ENCODE measurements around the gene HSPA6. TPM values are rescaled to one million over a fixed set of nuclear protein-coding genes. Genes with fewer than 3 reads are reported as not detected.
"Not testable (repeated sequence)": the region's sequence is repeated elsewhere in the genome, so short reads cannot be mapped to it uniquely, and the experiment has no call there.

HSPA6 gene
- total RNA-seq, 6 experiments from 2014 or later, result 0.10 to 0.45 (median 0.19) TPM

DNA sequence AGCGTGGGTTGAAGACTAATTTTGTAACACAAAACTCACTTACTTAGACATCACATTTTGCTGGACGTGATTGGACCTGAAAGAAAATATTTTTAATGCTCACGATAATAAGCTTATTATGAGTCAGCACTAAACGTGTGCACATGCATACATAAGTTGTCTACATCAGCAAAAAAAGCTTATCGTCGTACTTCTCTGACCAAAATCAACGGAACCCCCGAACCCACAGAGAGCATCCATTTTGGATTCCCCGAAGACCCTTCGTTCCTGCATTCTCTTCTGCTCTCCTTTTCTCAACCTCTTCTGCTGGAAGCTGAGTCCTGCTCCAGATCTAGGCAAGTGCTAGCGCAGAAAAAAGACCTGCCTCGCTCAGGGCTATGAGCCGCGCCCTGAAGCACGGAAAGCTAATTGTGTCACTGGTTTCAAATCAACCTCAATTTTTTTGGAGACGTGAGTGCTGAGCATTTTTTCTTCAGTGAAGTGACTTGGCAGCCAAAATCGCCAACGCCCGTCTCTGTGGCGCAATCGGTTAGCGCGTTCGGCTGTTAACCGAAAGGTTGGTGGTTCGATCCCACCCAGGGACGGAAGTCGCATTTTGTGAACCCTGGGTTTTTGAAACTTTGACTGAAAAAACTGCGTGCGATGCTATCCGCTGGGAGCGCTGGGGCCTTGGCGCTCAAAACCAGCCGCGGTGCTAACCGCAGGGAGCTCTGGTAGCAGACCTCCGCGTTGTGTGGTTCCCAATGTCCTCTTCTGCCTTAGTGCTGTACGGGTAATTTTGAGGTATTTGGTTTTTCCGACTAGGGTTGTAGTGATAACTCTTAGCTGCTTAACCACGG lies 15.6 kb downstream of the HSPA6 start:
- Mint-ChIP-seq H3K27ac (peak overlapping the region; percentile 89), H3K27me3 (ENCODE audit: insufficient read depth) (peaks cover 11% of the 10 kb centered on the region), H3K4me3 (peak overlapping the region; percentile 96)
- not testable (repeated sequence) for H3K4me1 Mint-ChIP-seq (ENCODE audit: low read depth); H3K36me3 Mint-ChIP-seq (ENCODE audit: low read depth); H3K9me3 Mint-ChIP-seq
- DNase-seq, result peak; percentile 83

DNA sequence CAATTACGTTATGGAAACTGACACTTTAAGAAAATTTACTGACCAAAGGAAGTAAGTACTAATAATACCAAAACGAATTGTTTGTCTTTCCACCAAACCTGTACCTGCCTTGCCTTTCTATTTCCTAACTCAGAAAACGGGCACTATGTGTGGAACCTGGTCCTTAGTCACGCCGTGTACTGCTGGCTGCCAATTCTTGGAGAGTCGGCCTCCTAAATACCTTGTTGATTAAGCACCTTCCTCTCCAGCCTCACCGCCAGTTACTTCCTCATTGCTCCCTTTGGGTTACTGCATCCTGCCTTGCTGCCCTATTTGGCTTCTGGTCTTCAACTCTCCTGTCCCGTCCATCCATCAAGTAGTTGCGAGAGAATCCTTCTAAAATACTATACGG lies 16.2 kb downstream of the HSPA6 start:
- not testable (repeated sequence) for DNase-seq; H3K27ac Mint-ChIP-seq; H3K9me3 Mint-ChIP-seq; H3K4me1 Mint-ChIP-seq (ENCODE audit: low read depth); H3K36me3 Mint-ChIP-seq (ENCODE audit: low read depth)
- H3K27me3 Mint-ChIP-seq (ENCODE audit: insufficient read depth), result peaks cover 14% of the 10 kb centered on the region
- peak overlapping the region; percentile 96 for H3K4me3 Mint-ChIP-seq

DNA sequence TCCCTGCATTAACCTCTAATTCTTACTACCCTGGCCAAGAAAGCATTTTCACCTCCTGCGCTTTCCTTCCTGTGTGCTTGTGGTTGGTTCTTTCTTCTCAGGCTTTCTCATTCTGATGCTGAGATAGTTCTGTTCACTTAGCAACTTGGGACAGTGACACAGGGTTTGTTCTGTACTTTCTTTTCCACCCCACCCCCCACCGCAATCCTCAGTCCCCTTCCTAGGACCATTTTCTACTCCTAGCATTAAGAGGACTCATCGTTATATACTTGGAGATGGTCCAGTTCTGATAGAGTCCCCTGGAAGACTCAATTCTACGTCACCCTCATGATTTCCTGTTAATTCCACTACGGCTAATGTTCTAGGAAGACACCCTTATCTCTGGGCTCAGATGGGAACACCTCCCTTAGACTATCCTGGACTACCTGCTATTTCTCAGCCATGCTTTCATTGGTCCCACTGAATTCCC lies 17.8 kb downstream of the HSPA6 start:
- not testable (repeated sequence) for H3K36me3 Mint-ChIP-seq (ENCODE audit: low read depth); DNase-seq; H3K4me3 Mint-ChIP-seq; H3K4me1 Mint-ChIP-seq (ENCODE audit: low read depth); H3K9me3 Mint-ChIP-seq; H3K27ac Mint-ChIP-seq
- peaks cover 16% of the 10 kb centered on the region for H3K27me3 Mint-ChIP-seq (ENCODE audit: insufficient read depth)

DNA sequence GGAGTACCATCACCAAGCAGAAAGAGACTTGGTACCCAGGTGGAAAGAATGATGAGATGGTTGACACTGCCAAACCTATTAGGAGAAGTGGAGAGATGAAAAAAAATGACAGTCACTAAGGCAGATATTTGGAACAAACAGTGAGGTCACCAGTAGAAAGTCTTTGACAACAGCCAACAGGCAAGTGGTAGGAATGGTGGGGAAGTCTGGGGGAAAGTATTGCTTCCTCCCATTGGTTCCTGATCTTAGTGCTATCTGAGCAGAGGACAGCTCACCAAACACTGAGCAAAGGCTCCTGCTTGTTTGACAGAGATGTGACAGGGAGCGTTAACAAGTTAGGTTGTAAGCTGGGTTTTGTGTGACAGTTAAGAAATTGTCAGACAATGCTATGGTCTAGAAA lies 18.8 kb downstream of the HSPA6 start:
- H3K4me1 Mint-ChIP-seq (ENCODE audit: low read depth); H3K36me3 Mint-ChIP-seq (ENCODE audit: low read depth); DNase-seq; H3K9me3 Mint-ChIP-seq; H3K4me3 Mint-ChIP-seq; H3K27ac Mint-ChIP-seq: not testable (repeated sequence)
- peaks cover 13% of the 10 kb centered on the region for H3K27me3 Mint-ChIP-seq (ENCODE audit: insufficient read depth)

DNA sequence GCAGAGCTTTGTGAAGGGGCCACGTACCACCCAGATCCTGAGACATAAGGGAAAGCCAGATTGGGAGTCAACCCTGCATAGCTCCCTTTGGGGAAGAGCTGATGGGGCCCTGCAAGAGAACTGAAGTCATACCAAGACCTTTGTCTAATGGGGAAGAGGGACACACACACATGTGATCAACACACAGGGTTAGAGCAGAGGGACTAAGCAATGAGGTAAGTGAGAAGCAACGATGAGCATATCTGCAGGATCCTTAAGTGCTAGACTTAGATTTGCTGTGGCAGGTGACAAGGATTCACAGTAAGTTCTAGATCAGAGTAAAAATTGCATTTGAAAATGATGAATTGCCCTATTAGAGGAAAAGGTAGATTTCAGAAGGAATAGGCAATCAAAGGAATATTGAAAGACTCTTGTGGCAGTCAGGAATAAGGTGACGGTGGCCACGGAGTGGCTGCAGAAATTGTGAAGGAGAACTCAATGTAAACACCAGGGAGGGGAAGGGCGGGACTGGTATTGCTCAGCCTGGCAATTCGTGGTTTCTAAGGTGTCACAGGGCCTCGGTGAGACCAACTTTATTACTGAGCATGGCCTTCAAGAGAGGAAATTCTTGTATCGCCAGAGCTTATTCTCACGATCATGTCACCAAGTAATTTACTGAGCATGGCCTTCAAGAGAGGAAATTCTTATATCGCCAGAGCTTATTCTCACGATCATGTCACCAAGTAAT lies 20.8 kb downstream of the HSPA6 start:
- H3K36me3 Mint-ChIP-seq (ENCODE audit: low read depth); H3K9me3 Mint-ChIP-seq; H3K4me1 Mint-ChIP-seq (ENCODE audit: low read depth); DNase-seq; H3K27ac Mint-ChIP-seq; H3K27me3 Mint-ChIP-seq (ENCODE audit: insufficient read depth); H3K4me3 Mint-ChIP-seq: not testable (repeated sequence)

DNA sequence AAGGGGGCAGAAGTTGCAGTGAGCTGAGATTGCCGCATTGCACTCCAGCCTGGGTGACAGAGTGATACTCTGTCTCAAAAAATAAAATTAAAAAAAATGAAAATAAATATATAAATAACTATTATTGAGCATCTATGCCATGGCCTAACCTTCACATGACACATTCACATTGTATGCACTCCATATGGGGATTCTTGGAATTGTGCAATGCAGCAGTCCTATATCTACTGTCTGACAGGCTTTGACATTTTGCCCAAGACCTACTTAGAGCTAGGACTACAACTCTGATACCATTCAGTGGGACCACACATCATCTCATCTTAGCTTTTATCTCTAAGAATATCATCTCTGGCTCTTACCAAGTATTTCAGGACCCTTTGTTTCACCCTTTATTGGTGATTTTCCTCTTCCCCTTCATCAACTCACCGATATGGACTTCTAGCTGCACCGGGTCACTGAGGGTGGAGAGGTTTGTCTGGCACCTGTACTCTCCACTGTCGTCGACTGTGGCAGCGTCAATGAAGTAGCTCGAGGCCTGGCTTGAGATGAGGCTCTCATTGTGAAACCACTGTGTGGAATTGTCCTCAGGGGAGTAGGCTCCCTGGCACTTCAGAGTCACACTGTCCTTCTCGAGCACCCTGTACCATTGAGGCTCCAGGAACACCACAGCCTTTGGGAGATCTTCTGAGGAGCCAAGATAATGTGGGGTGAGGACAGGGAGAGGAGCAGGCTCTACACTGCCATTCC lies 23.8 kb downstream of the HSPA6 start:
- not testable (repeated sequence) for H3K4me1 Mint-ChIP-seq (ENCODE audit: low read depth); H3K4me3 Mint-ChIP-seq; DNase-seq; H3K27me3 Mint-ChIP-seq (ENCODE audit: insufficient read depth); H3K36me3 Mint-ChIP-seq (ENCODE audit: low read depth); H3K27ac Mint-ChIP-seq; H3K9me3 Mint-ChIP-seq

DNA sequence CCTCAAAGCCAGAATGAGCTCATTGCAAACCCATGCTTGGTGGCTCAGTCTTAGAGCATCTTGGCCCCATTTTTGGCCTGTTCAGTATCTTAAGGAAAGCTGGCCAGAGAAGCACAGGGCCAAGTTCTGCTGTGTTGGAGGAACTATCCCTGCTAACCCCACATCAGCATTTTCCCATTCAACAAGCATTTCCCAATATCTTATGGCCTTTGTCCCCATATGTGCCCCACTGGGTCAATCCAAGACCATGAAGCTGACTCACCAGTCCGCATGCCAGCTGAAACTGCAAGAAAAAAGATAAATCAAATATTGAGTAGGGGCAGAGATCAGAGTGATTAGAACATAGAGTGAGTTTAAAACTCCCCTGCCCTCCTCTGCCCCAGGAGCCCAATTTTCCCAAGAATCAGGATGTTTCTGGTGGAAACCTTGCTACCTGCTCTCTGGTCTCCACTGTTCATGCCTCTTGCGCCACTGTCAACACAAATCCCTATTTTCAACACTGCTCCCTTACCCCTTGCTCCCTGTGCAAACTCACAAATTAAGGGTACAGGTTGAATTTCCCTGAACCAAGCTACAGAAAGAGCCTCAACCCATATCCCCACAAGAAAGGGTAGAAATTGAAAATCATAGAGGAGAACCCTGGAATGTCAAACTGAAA lies 24.5 kb downstream of the HSPA6 start:
- not testable (repeated sequence) for DNase-seq; H3K27me3 Mint-ChIP-seq (ENCODE audit: insufficient read depth); H3K36me3 Mint-ChIP-seq (ENCODE audit: low read depth); H3K4me3 Mint-ChIP-seq; H3K4me1 Mint-ChIP-seq (ENCODE audit: low read depth); H3K9me3 Mint-ChIP-seq; H3K27ac Mint-ChIP-seq

DNA sequence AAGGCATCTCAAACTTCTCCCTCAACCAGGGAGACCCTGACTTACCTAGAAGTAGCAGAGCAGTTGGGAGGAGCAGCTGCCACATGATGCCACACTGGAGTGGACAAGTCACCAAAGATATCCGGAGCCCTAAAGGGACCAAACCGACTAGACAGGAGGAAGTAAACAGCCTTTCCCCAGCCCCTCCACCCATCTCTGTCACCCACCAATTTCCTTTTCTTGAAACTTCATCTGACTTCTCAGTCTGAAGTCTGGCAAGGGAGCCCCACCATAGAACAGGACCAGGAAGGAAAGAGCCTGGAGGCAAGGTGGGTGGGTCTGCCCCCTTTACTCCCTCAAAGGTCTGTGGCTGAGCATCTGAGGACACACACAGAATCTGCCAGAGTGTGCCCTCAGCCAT lies 25.3 kb downstream of the HSPA6 start, which contains the start of gene FCGR3A:
Gene FCGR3A (minus strand): TSS at position 167 of the 400 bp plus-strand sequence. CDS start 82 bp downstream, at position 85.
- no peak for DNase-seq
- Mint-ChIP-seq H3K27ac (no peak within 1 kb of the TSS), H3K36me3 (ENCODE audit: low read depth) (no peaks in the 10 kb centered on the region), H3K9me3 (no peaks in the 10 kb centered on the region), H3K4me1 (ENCODE audit: low read depth) (0 out of 2 replicates have a peak, but pooled peaks cover 5% of the 10 kb centered on the region), H3K4me3 (no peak within 1 kb of the TSS), H3K27me3 (ENCODE audit: insufficient read depth) (peaks cover 5% of the 10 kb centered on the region)
- TF ChIP-seq, protein P1, sequence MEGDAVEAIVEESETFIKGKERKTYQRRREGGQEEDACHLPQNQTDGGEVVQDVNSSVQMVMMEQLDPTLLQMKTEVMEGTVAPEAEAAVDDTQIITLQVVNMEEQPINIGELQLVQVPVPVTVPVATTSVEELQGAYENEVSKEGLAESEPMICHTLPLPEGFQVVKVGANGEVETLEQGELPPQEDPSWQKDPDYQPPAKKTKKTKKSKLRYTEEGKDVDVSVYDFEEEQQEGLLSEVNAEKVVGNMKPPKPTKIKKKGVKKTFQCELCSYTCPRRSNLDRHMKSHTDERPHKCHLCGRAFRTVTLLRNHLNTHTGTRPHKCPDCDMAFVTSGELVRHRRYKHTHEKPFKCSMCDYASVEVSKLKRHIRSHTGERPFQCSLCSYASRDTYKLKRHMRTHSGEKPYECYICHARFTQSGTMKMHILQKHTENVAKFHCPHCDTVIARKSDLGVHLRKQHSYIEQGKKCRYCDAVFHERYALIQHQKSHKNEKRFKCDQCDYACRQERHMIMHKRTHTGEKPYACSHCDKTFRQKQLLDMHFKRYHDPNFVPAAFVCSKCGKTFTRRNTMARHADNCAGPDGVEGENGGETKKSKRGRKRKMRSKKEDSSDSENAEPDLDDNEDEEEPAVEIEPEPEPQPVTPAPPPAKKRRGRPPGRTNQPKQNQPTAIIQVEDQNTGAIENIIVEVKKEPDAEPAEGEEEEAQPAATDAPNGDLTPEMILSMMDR (IDR thresholded peaks at IDR 0.05), result no peak

DNA sequence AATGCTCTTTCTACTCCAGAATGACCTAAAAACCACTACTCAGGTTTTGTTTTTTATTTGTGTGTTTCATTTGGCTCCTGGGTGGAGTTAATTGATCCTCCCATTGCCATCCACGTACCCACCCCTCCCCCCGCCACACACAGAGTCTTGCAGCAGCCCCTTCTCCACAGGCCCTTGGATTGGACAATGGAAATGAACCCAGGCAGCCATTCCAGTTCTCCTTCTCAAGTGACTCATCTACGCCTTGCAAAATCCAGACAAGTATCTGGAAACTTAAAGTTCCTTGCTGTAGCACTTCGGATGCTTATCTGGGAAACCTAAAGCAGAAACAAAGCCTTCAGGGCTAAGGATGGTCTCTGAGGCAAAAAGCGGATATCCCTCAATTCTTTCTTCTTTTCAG lies 26.6 kb downstream of the HSPA6 start:
- H3K27me3 Mint-ChIP-seq (ENCODE audit: insufficient read depth); H3K27ac Mint-ChIP-seq; H3K4me3 Mint-ChIP-seq; DNase-seq; H3K36me3 Mint-ChIP-seq (ENCODE audit: low read depth); H3K9me3 Mint-ChIP-seq: not testable (repeated sequence)
- peaks cover 11% of the 10 kb centered on the region for H3K4me1 Mint-ChIP-seq (ENCODE audit: low read depth)

DNA sequence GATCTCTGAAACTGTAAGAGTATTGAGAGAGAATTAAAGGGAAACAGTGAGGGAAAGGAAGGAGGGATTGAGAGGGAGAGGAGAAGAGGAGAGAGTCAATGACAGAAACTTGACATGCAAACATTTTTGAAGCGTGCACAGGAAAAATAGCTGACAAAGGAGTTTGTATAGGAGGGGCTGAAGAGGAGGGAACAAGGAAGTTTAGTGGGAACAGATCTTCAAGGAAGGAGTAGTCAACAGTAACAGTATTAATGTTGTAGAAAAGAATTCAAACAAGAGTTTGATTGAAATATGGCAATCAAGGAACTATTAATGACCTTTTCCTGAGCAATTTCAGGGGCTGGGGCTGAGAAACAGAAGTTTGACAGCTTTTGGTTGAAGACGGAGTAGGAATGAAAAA lies 29.3 kb downstream of the HSPA6 start:
- H3K27me3 Mint-ChIP-seq (ENCODE audit: insufficient read depth); DNase-seq; H3K27ac Mint-ChIP-seq; H3K4me3 Mint-ChIP-seq; H3K9me3 Mint-ChIP-seq; H3K36me3 Mint-ChIP-seq (ENCODE audit: low read depth): not testable (repeated sequence)
- H3K4me1 Mint-ChIP-seq (ENCODE audit: low read depth), result peaks cover 11% of the 10 kb centered on the region

DNA sequence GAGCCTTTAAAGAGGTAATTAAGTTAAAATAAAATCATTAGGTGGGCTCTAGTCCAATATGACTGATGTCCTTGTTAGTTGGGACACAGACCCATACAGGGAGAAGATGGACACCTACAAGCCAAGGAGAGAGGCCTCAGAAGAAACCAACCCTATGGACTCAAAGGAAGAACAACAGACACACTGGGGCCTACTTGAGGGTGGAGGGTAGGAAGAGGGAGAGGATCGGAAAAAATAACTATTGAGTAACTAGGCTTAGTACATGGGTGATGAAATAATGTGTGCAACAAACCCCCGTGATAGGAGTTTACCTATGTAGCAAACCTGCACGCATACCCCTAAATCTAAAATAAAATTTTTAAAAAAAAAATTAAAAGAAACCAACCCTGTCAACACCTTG lies 30.0 kb downstream of the HSPA6 start:
- DNase-seq, H3K9me3 Mint-ChIP-seq: not testable (repeated sequence)

DNA sequence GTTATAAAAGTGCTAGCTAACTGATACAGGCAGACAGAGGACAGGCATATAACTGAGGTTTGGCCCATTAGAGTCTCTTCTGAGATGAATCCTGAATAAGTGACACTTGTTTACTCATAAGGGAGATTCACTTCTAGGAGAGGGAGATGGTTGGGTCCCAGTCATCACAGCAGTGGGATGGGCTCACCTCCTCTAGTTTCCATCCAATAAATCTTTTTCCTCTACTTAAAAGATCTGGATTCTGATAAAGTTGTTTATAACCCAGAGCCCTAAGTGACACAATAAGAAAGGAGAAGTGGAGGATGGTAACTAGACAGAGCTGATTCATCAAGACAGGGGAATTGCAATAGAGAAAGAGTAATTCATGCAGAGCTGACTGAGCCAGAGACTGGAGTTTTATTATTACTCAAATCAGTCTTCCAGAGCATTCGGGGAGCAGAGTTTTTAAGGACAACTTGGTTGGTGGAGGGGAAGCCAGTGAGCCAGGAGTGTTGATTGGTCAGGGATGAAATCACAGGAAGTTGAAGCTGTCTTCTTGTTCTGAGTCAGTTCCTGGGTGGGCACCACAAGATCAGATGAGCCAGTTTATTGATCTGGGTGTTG lies 30.6 kb downstream of the HSPA6 start:
- not testable (repeated sequence) for H3K9me3 Mint-ChIP-seq; H3K27me3 Mint-ChIP-seq (ENCODE audit: insufficient read depth); H3K36me3 Mint-ChIP-seq (ENCODE audit: low read depth); H3K4me3 Mint-ChIP-seq; H3K27ac Mint-ChIP-seq
- peaks cover 11% of the 10 kb centered on the region for H3K4me1 Mint-ChIP-seq (ENCODE audit: low read depth)
- DNase-seq, result peak; percentile 15

More for the DNA sequence above, 30.0 kb downstream of the HSPA6 start:
- H3K27ac Mint-ChIP-seq; H3K4me3 Mint-ChIP-seq; H3K36me3 Mint-ChIP-seq (ENCODE audit: low read depth); H3K27me3 Mint-ChIP-seq (ENCODE audit: insufficient read depth): not testable (repeated sequence)
- peaks cover 11% of the 10 kb centered on the region for H3K4me1 Mint-ChIP-seq (ENCODE audit: low read depth)

Data from HFFc6 (cell line).